Neutrophil (primary cell): ENCODE results near the gene TRAPPC1.
"Not testable (repeated sequence)": the region's sequence is repeated elsewhere in the genome, so short reads cannot be mapped to it uniquely, and the experiment has no call there.

Experiments used
- H3K27ac ChIP-seq: fragments of 200-600 bp; sonication (generic); 2 replicates; pipeline ENCODE4 v1.5.1; 2016; ENCODE audit warnings: mild to moderate bottlenecking, moderate library complexity
- H3K27me3 ChIP-seq: fragments of 200-600 bp; sonication (generic); 2 replicates; pipeline ENCODE4 v1.6.0; 2016; ENCODE audit warnings: mild to moderate bottlenecking
- H3K36me3 ChIP-seq: fragments of 200-600 bp; sonication (generic); 2 replicates; pipeline ENCODE4 v1.5.1; 2017
- H3K4me1 ChIP-seq, 2 experiments: fragments of 200-600 bp in 1 of 2; sonication (generic) in 1 of 2; 1 replicate in 1 of 2; 2 replicates in 1 of 2; pipeline versions ENCODE4 v1.5.1 to v1.6.1; 2013 to 2016; ENCODE audit warnings: low read depth in 1 of 2, low read length in 1 of 2, mild to moderate bottlenecking in 1 of 2, moderate library complexity in 1 of 2; ENCODE audit not compliant: control insufficient read depth in 1 of 2, insufficient read depth in 1 of 2
- H3K4me3 ChIP-seq, 2 experiments: fragments of 200-600 bp in 1 of 2; sonication (generic) in 1 of 2; 1 replicate in 1 of 2; 2 replicates in 1 of 2; pipeline ENCODE4 v1.5.1; 2013 to 2016; ENCODE audit warnings: low read depth in 1 of 2, low read length in 1 of 2, mild to moderate bottlenecking in 1 of 2, moderate library complexity in 1 of 2
- H3K9me3 ChIP-seq: fragments of 200-600 bp; sonication (generic); 2 replicates; pipeline ENCODE4 v1.5.1; 2016
- CTCF ChIP-seq: fragments of 200-600 bp; sonication (generic); IDR thresholded peaks from 2 replicates; pipeline ENCODE4 v1.5.1; 2016; ENCODE audit warnings: antibody characterized with exemption

TRAPPC1 gene

GRCh38 chr17:7956228-7956965 lies 24.7 kb upstream of the TRAPPC1 start:
- Histone ChIP-seq H3K9me3 (no peaks in the 10 kb centered on the region), H3K27me3 (no peaks in the 10 kb centered on the region), H3K4me3 (no peak overlapping the region), H3K36me3 (no peaks in the 10 kb centered on the region), H3K4me1 (peaks cover 28 to 32% of the 10 kb centered on the region in 2 experiments), H3K27ac (no peak overlapping the region)
- no peak for TF ChIP-seq CTCF

- Histone ChIP-seq H3K27ac (no peak overlapping the region), H3K4me3 (no peak overlapping the region), H3K9me3 (no peaks in the 10 kb centered on the region), H3K36me3 (no peaks in the 10 kb centered on the region), H3K4me1 (peaks cover 20 to 24% of the 10 kb centered on the region in 2 experiments), H3K27me3 (no peaks in the 10 kb centered on the region)
- no peak for TF ChIP-seq CTCF
Measured at GRCh38 chr17:7955414-7956227, 23.9 kb upstream of the TRAPPC1 start.

GRCh38 chr17:7953266-7953665 lies 21.5 kb upstream of the TRAPPC1 start:
- not testable (repeated sequence) for H3K4me1 ChIP-seq, H3K9me3 ChIP-seq, H3K27ac ChIP-seq, H3K4me3 ChIP-seq, H3K27me3 ChIP-seq
- H3K36me3 ChIP-seq, result peaks cover 14% of the 10 kb centered on the region

GRCh38 chr17:7951143-7951792 lies 19.5 kb upstream of the TRAPPC1 start:
- Histone ChIP-seq H3K4me1 (peaks cover 3% of the 10 kb centered on the region in 2 experiments), H3K27me3 (no peaks in the 10 kb centered on the region), H3K36me3 (peaks cover 28% of the 10 kb centered on the region), H3K4me3 (no peak overlapping the region), H3K9me3 (no peaks in the 10 kb centered on the region), H3K27ac (no peak overlapping the region)
- TF ChIP-seq CTCF, result no peak

GRCh38 chr17:7950578-7950977 lies 18.8 kb upstream of the TRAPPC1 start:
- Histone ChIP-seq H3K9me3 (no peaks in the 10 kb centered on the region), H3K27me3 (no peaks in the 10 kb centered on the region), H3K4me3 (no peak overlapping the region), H3K36me3 (peaks cover 35% of the 10 kb centered on the region), H3K27ac (no peak overlapping the region), H3K4me1 (peaks cover 0 to 2% of the 10 kb centered on the region in 2 experiments)
- TF ChIP-seq CTCF, result no peak

GRCh38 chr17:7947651-7948050 lies 15.9 kb upstream of the TRAPPC1 start:
- no peaks in the 10 kb centered on the region for H3K27me3 ChIP-seq
- H3K36me3 ChIP-seq, result peaks cover 58% of the 10 kb centered on the region
- no peak for TF ChIP-seq CTCF
- H3K27ac ChIP-seq, result no peak overlapping the region
- no peak overlapping the region for H3K4me3 ChIP-seq
- H3K9me3 ChIP-seq, result no peaks in the 10 kb centered on the region
- peaks cover 4% of the 10 kb centered on the region in 2 experiments for H3K4me1 ChIP-seq
